ENCODE results near the gene NDUFB11. TPM values are rescaled to one million over a fixed set of nuclear protein-coding genes. Genes with fewer than 3 reads are reported as not detected.

The NDUFB11 gene
- total and polyA plus RNA-seq, 9 of the 15 experiments (the other 6 are each of a cell fraction or from before 2014, with no cell fraction given) = 20.9 to 269 (median 86.8) TPM

GRCh38 chrX:47190445-47191269, 46.2 kb upstream of the NDUFB11 start (continued):
- TF ChIP-seq, protein P1, sequence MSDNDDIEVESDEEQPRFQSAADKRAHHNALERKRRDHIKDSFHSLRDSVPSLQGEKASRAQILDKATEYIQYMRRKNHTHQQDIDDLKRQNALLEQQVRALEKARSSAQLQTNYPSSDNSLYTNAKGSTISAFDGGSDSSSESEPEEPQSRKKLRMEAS (CRISPR knock-in tag; IDR thresholded peaks at IDR 0.05) = peak; percentile 79
- TF ChIP-seq CBX3 (IDR thresholded peaks at IDR 0.05; ENCODE audit: borderline replicate concordance in 1 of 2, low read length in 2 of 2) (no peak), ZNF197 (CRISPR knock-in tag; IDR thresholded peaks at IDR 0.05; ENCODE audit: low read depth) (no peak), ARID3A (IDR thresholded peaks at IDR 0.05; ENCODE audit: borderline replicate concordance, low read depth, low read length) (no peak), ZNF253 (CRISPR knock-in tag; conservative IDR thresholded peaks at IDR 0.05) (no peak), PCBP1 (IDR thresholded peaks at IDR 0.05; ENCODE audit: low read depth, low read length, poor library complexity, severe bottlenecking) (no peak), KLF13 (tag; IDR thresholded peaks at IDR 0.05; ENCODE audit: borderline replicate concordance, low read depth) (no peak), CCAR2 (IDR thresholded peaks at IDR 0.05; ENCODE audit: low read depth, low read length) (no peak), MBD2 (IDR thresholded peaks at IDR 0.05; ENCODE audit: borderline replicate concordance, low read depth) (peak; percentile 95), PRPF4 (IDR thresholded peaks at IDR 0.05; ENCODE audit: insufficient read depth, low read depth, low read length, poor library complexity, severe bottlenecking) (no peak), SP1 (CRISPR knock-in tag; IDR thresholded peaks at IDR 0.05) (no peak), ZNF830 (CRISPR knock-in tag; IDR thresholded peaks at IDR 0.05) (no peak), JUNB (CRISPR knock-in tag; conservative IDR thresholded peaks at IDR 0.05) (no peak), NFIC (IDR thresholded peaks at IDR 0.05) (no peak), GTF2A2 (tag; IDR thresholded peaks at IDR 0.05) (no peak), RFX1 (IDR thresholded peaks at IDR 0.05) (no peak)
- TF ChIP-seq, protein P2, sequence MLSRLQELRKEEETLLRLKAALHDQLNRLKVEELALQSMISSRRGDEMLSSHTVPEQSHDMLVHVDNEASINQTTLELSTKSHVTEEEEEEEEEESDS (CRISPR knock-in tag; IDR thresholded peaks at IDR 0.05) = no peak
- TF ChIP-seq, protein P3, sequence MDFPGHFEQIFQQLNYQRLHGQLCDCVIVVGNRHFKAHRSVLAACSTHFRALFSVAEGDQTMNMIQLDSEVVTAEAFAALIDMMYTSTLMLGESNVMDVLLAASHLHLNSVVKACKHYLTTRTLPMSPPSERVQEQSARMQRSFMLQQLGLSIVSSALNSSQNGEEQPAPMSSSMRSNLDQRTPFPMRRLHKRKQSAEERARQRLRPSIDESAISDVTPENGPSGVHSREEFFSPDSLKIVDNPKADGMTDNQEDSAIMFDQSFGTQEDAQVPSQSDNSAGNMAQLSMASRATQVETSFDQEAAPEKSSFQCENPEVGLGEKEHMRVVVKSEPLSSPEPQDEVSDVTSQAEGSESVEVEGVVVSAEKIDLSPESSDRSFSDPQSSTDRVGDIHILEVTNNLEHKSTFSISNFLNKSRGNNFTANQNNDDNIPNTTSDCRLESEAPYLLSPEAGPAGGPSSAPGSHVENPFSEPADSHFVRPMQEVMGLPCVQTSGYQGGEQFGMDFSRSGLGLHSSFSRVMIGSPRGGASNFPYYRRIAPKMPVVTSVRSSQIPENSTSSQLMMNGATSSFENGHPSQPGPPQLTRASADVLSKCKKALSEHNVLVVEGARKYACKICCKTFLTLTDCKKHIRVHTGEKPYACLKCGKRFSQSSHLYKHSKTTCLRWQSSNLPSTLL (IDR thresholded peaks at IDR 0.05) = no peak
- TF ChIP-seq, protein P4, sequence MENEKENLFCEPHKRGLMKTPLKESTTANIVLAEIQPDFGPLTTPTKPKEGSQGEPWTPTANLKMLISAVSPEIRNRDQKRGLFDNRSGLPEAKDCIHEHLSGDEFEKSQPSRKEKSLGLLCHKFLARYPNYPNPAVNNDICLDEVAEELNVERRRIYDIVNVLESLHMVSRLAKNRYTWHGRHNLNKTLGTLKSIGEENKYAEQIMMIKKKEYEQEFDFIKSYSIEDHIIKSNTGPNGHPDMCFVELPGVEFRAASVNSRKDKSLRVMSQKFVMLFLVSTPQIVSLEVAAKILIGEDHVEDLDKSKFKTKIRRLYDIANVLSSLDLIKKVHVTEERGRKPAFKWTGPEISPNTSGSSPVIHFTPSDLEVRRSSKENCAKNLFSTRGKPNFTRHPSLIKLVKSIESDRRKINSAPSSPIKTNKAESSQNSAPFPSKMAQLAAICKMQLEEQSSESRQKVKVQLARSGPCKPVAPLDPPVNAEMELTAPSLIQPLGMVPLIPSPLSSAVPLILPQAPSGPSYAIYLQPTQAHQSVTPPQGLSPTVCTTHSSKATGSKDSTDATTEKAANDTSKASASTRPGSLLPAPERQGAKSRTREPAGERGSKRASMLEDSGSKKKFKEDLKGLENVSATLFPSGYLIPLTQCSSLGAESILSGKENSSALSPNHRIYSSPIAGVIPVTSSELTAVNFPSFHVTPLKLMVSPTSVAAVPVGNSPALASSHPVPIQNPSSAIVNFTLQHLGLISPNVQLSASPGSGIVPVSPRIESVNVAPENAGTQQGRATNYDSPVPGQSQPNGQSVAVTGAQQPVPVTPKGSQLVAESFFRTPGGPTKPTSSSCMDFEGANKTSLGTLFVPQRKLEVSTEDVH (IDR thresholded peaks at IDR 0.05; ENCODE audit: low read depth, partially characterized antibody) = no peak
